Neural progenitor cell (in vitro differentiated cells): ENCODE measurements around the gene MSX2. TPM values are rescaled to one million over a fixed set of nuclear protein-coding genes. Genes with fewer than 3 reads are reported as not detected.

Source experiments
- DNase-seq: peaks from one replicate; pipeline ENCODE4 v3.0.0-alpha.2; 2016; ENCODE audit warnings: low spot score
- H2AFZ ChIP-seq: fragments of 200-600 bp; sonication (generic); replicated peaks from 2 replicates; pipeline ENCODE4 v1.6.1; 2016; ENCODE audit warnings: antibody characterized with exemption
- H3F3A ChIP-seq: fragments of 200-600 bp; sonication (generic); 2 replicates; pipeline ENCODE4 v1.6.1; 2016; ENCODE audit warnings: antibody characterized with exemption, low read depth
- H3K27ac ChIP-seq: fragments of 200-600 bp; sonication (generic); 2 replicates; pipeline ENCODE4 v1.5.1; 2016; ENCODE audit warnings: mild to moderate bottlenecking
- H3K27me3 ChIP-seq: fragments of 200-600 bp; sonication (generic); 2 replicates; pipeline ENCODE4 v1.6.1; 2016; ENCODE audit warnings: mild to moderate bottlenecking, moderate library complexity
- H3K36me3 ChIP-seq: fragments of 200-600 bp; sonication (generic); 2 replicates; pipeline ENCODE4 v1.5.1; 2016
- H3K4me1 ChIP-seq: fragments of 200-600 bp; sonication (generic); 2 replicates; pipeline ENCODE4 v1.6.1; 2016; ENCODE audit warnings: mixed run types
- H3K4me2 ChIP-seq: fragments of 200-600 bp; sonication (generic); 2 replicates; pipeline ENCODE4 v1.6.1; 2016
- H3K4me3 ChIP-seq: fragments of 200-600 bp; sonication (generic); 2 replicates; pipeline ENCODE4 v1.5.1; 2016
- H3K79me2 ChIP-seq: fragments of 200-600 bp; sonication (generic); 2 replicates; pipeline ENCODE4 v1.6.1; 2016; ENCODE audit warnings: low read depth
- H3K9ac ChIP-seq: fragments of 200-600 bp; sonication (generic); 2 replicates; pipeline ENCODE4 v1.6.1; 2016
- H3K9me3 ChIP-seq: fragments of 200-600 bp; sonication (generic); 2 replicates; pipeline ENCODE4 v1.5.1; 2016; ENCODE audit warnings: low read depth
- H4K20me1 ChIP-seq: fragments of 200-600 bp; sonication (generic); 2 replicates; pipeline ENCODE4 v1.6.1; 2016; ENCODE audit warnings: low read depth
- H3K27ac Mint-ChIP-seq: 3 replicates; pipeline ENCODE4 v1.8.0; 2021; ENCODE audit warnings: mixed read lengths
- H3K27me3 Mint-ChIP-seq: 2 replicates; pipeline ENCODE4 v1.8.0; 2022; ENCODE audit warnings: low read depth, mild to moderate bottlenecking, inconsistent platforms, moderate library complexity, mixed read lengths; ENCODE audit not compliant: insufficient read depth
- H3K36me3 Mint-ChIP-seq: 3 replicates; pipeline ENCODE4 v1.8.0; 2021; ENCODE audit warnings: mixed read lengths
- H3K4me1 Mint-ChIP-seq: 3 replicates; pipeline ENCODE4 v1.8.0; 2021; ENCODE audit warnings: mixed read lengths
- H3K4me3 Mint-ChIP-seq: 3 replicates; pipeline ENCODE4 v1.8.0; 2021; ENCODE audit warnings: mild to moderate bottlenecking, moderate library complexity, mixed read lengths
- H3K9me3 Mint-ChIP-seq: 3 replicates; pipeline ENCODE4 v1.8.0; 2020; ENCODE audit warnings: mixed read lengths
- CTCF ChIP-seq: fragments of 200-600 bp; sonication (generic); IDR thresholded peaks from 2 replicates; pipeline ENCODE4 v1.5.1; 2017; ENCODE audit warnings: antibody characterized with exemption, mild to moderate bottlenecking
- EZH2 ChIP-seq: fragments of 200-600 bp; sonication (generic); IDR thresholded peaks from 2 replicates; pipeline ENCODE4 v1.6.1; 2017; ENCODE audit warnings: antibody characterized with exemption, mild to moderate bottlenecking, moderate library complexity
- EZH2phosphoT487 ChIP-seq: fragments of 200-600 bp; sonication (generic); IDR thresholded peaks from 2 replicates; pipeline ENCODE4 v1.6.1; 2017; ENCODE audit warnings: antibody characterized with exemption
- total RNA-seq: library from RNA; depleted of rRNA; stranded (reverse); fragments of >200 nt; gene quantifications from 2 replicates; pipeline ENCODE4 v1.2.3, GENCODE V29; 2015; ENCODE audit warnings: low replicate concordance

Gene MSX2
- total RNA-seq, 1 donor from 2014 or later, result 0.30 TPM

- peaks cover 36% of the 10 kb centered on the region for H3K4me1 Mint-ChIP-seq
- no peaks in the 10 kb centered on the region for H3K36me3 ChIP-seq
- no peaks in the 10 kb centered on the region for H3K9me3 Mint-ChIP-seq
- H3K27ac Mint-ChIP-seq, result peak overlapping the region; percentile 23
- no peak overlapping the region for H3K4me3 ChIP-seq
- peak overlapping the region; percentile 55 for H2AFZ ChIP-seq
- H3K27me3 ChIP-seq, result peaks cover 19% of the 10 kb centered on the region
- H3K27ac ChIP-seq, result no peak overlapping the region
- peaks cover 18% of the 10 kb centered on the region for H3F3A ChIP-seq
- H3K4me1 ChIP-seq, result peaks cover 15% of the 10 kb centered on the region
- H4K20me1 ChIP-seq, result no peaks in the 10 kb centered on the region
- TF ChIP-seq CTCF, result peak; percentile 42
- TF ChIP-seq EZH2phosphoT487, result no peak
- no peak for TF ChIP-seq EZH2
- no peak overlapping the region for H3K9ac ChIP-seq
- H3K27me3 Mint-ChIP-seq, result peaks cover 30% of the 10 kb centered on the region
- DNase-seq, result peak; percentile 56
- H3K4me3 Mint-ChIP-seq, result no peak overlapping the region
- H3K79me2 ChIP-seq, result no peaks in the 10 kb centered on the region
- no peaks in the 10 kb centered on the region for H3K9me3 ChIP-seq
- no peak overlapping the region for H3K4me2 ChIP-seq
- H3K36me3 Mint-ChIP-seq, result no peaks in the 10 kb centered on the region
Observed at GRCh38 chr5:174698156-174698555, 26.2 kb upstream of the MSX2 start.

- peaks cover 29% of the 10 kb centered on the region for H3K4me1 Mint-ChIP-seq
- DNase-seq, result no peak
Observed at GRCh38 chr5:174699131-174699530, 25.3 kb upstream of the MSX2 start.

GRCh38 chr5:174706997-174707572 lies 17.3 kb upstream of the MSX2 start:
- Histone ChIP-seq H3K36me3 (no peaks in the 10 kb centered on the region), H3K27me3 (no peaks in the 10 kb centered on the region), H3K79me2 (no peaks in the 10 kb centered on the region), H3K9me3 (no peaks in the 10 kb centered on the region), H3K4me3 (no peak overlapping the region), H3K4me1 (no peaks in the 10 kb centered on the region), H3K9ac (no peak overlapping the region), H3K4me2 (no peak overlapping the region), H4K20me1 (no peaks in the 10 kb centered on the region), H3K27ac (no peak overlapping the region), H3F3A (no peaks in the 10 kb centered on the region), H2AFZ (no peak overlapping the region)
- DNase-seq, result no peak
- Mint-ChIP-seq H3K4me3 (no peak overlapping the region), H3K36me3 (no peaks in the 10 kb centered on the region), H3K4me1 (peaks cover 42% of the 10 kb centered on the region), H3K27ac (peak overlapping the region; percentile 9), H3K9me3 (no peaks in the 10 kb centered on the region), H3K27me3 (peaks cover 11% of the 10 kb centered on the region)
- TF ChIP-seq EZH2phosphoT487 (no peak), EZH2 (no peak), CTCF (no peak)

More at GRCh38 chr5:174699131-174699530, 25.3 kb upstream of the MSX2 start:
- no peak overlapping the region for H3K9ac ChIP-seq
- Mint-ChIP-seq H3K27me3 (peaks cover 24% of the 10 kb centered on the region), H3K9me3 (no peaks in the 10 kb centered on the region), H3K4me3 (no peak overlapping the region), H3K36me3 (no peaks in the 10 kb centered on the region), H3K27ac (no peak overlapping the region)
- no peak overlapping the region for H3K4me2 ChIP-seq
- no peaks in the 10 kb centered on the region for H3K36me3 ChIP-seq
- H3K9me3 ChIP-seq, result no peaks in the 10 kb centered on the region
- H4K20me1 ChIP-seq, result no peaks in the 10 kb centered on the region
- peaks cover 8% of the 10 kb centered on the region for H3F3A ChIP-seq
- peaks cover 6% of the 10 kb centered on the region for H3K4me1 ChIP-seq
- H3K27ac ChIP-seq, result no peak overlapping the region
- no peak overlapping the region for H3K4me3 ChIP-seq
- H2AFZ ChIP-seq, result no peak overlapping the region
- TF ChIP-seq CTCF, result no peak
- no peak for TF ChIP-seq EZH2phosphoT487
- TF ChIP-seq EZH2, result no peak
- H3K79me2 ChIP-seq, result no peaks in the 10 kb centered on the region
- peaks cover 11% of the 10 kb centered on the region for H3K27me3 ChIP-seq
